ENCODE measurements around the gene DYNLT3.

The DYNLT3 gene

GRCh38 chrX:37840931-37841330, 6.4 kb downstream of the DYNLT3 start:
- DNase-seq = no peak
- no peak overlapping the region for H2BK120ac ChIP-seq (ENCODE audit: low read depth, low read length)
- no peaks in the 10 kb centered on the region for H3K79me2 ChIP-seq (ENCODE audit: control insufficient read depth, insufficient read depth, low read length)
- no peaks in the 10 kb centered on the region for H3K36me3 ChIP-seq (ENCODE audit: control insufficient read depth, insufficient read depth, low read length)
- no peak overlapping the region for H4K8ac ChIP-seq (ENCODE audit: low read depth, low read length)
- no peak overlapping the region for H3K23ac ChIP-seq (ENCODE audit: low read length)
- no peak overlapping the region for H4K5ac ChIP-seq (ENCODE audit: low read length)
- H3K27me3 ChIP-seq (ENCODE audit: insufficient read depth, low read length, poor library complexity) = no peaks in the 10 kb centered on the region
- no peak overlapping the region for H3K56ac ChIP-seq (ENCODE audit: low read length)
- no peak overlapping the region for H2BK15ac ChIP-seq (replicated peaks; ENCODE audit: low read depth)
- no peak overlapping the region for H3K18ac ChIP-seq (ENCODE audit: low read length)
- no peak overlapping the region for H2BK5ac ChIP-seq (ENCODE audit: low read length)
- no peaks in the 10 kb centered on the region for H3K79me1 ChIP-seq (ENCODE audit: low read length)
- no peak overlapping the region for H3K4me2 ChIP-seq (ENCODE audit: low read length)
- no peak overlapping the region for H3K4ac ChIP-seq (ENCODE audit: low read depth, low read length)
- no peak overlapping the region for H2AK5ac ChIP-seq (ENCODE audit: low read length)
- H3K27ac ChIP-seq (ENCODE audit: low read depth, low read length) = no peak overlapping the region
- H3K4me1 ChIP-seq (ENCODE audit: control insufficient read depth, low read depth, low read length) = no peaks in the 10 kb centered on the region
- H3K9ac ChIP-seq (ENCODE audit: low read length) = no peak overlapping the region
- WGBS (ENCODE audit: extremely low coverage, insufficient coverage, low lambda C conversion rate) = no CpG with 5 or more reads among the region's 3 CpGs
- H3K4me3 ChIP-seq (ENCODE audit: low read length) = no peak overlapping the region

DNA sequence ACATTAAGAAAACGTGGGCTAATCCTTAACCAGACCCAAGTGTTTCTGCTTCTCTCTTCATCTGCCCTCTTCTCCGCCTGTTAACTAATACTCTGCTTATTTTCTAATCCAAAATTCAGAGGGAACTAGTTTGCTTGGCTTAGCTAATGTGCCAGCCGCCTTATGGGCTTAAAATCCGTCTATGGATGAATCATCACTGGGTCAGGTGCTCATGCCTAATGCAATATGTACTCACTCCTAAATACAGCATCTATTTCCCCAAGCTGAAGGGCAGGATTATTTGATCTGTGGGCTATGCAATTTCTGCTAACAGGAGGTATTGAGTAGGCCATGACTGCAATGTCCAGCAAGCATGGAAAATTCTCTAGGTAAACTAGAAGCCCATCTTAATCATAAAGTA, 12.4 kb downstream of the DYNLT3 start:
- no peak overlapping the region for H2BK15ac ChIP-seq (replicated peaks; ENCODE audit: low read depth)
- no peaks in the 10 kb centered on the region for H3K79me2 ChIP-seq (ENCODE audit: control insufficient read depth, insufficient read depth, low read length)
- H3K18ac ChIP-seq (ENCODE audit: low read length) = no peak overlapping the region
- H3K4ac ChIP-seq (ENCODE audit: low read depth, low read length) = no peak overlapping the region
- H2BK5ac ChIP-seq (ENCODE audit: low read length) = no peak overlapping the region
- H3K4me2 ChIP-seq (ENCODE audit: low read length) = no peak overlapping the region
- no peak overlapping the region for H2AK5ac ChIP-seq (ENCODE audit: low read length)
- no peak overlapping the region for H3K27ac ChIP-seq (ENCODE audit: low read depth, low read length)
- no peak overlapping the region for H3K9ac ChIP-seq (ENCODE audit: low read length)
- H4K8ac ChIP-seq (ENCODE audit: low read depth, low read length) = no peak overlapping the region
- no peak overlapping the region for H3K4me3 ChIP-seq (ENCODE audit: low read length)
- H3K79me1 ChIP-seq (ENCODE audit: low read length) = no peaks in the 10 kb centered on the region
- no CpG with 5 or more reads among the region's 4 CpGs for WGBS (ENCODE audit: extremely low coverage, insufficient coverage, low lambda C conversion rate)
- no peak overlapping the region for H2BK120ac ChIP-seq (ENCODE audit: low read depth, low read length)
- no peak overlapping the region for H3K56ac ChIP-seq (ENCODE audit: low read length)
- H4K5ac ChIP-seq (ENCODE audit: low read length) = no peak overlapping the region
- no peak for DNase-seq
- H3K36me3 ChIP-seq (ENCODE audit: control insufficient read depth, insufficient read depth, low read length) = no peaks in the 10 kb centered on the region
- no peaks in the 10 kb centered on the region for H3K27me3 ChIP-seq (ENCODE audit: insufficient read depth, low read length, poor library complexity)
- no peak overlapping the region for H3K23ac ChIP-seq (ENCODE audit: low read length)
- H3K4me1 ChIP-seq (ENCODE audit: control insufficient read depth, low read depth, low read length) = no peaks in the 10 kb centered on the region

- Histone ChIP-seq H3K27ac (ENCODE audit: low read depth, low read length) (no peak overlapping the region), H3K23ac (ENCODE audit: low read length) (no peak overlapping the region), H4K5ac (ENCODE audit: low read length) (no peak overlapping the region), H2AK5ac (ENCODE audit: low read length) (no peak overlapping the region), H3K56ac (ENCODE audit: low read length) (no peak overlapping the region), H3K79me2 (ENCODE audit: control insufficient read depth, insufficient read depth, low read length) (no peaks in the 10 kb centered on the region), H2BK15ac (replicated peaks; ENCODE audit: low read depth) (no peak overlapping the region), H2BK120ac (ENCODE audit: low read depth, low read length) (no peak overlapping the region), H3K4me2 (ENCODE audit: low read length) (no peak overlapping the region), H3K4me1 (ENCODE audit: control insufficient read depth, low read depth, low read length) (no peaks in the 10 kb centered on the region), H3K4me3 (ENCODE audit: low read length) (no peak overlapping the region), H3K18ac (ENCODE audit: low read length) (no peak overlapping the region), H3K36me3 (ENCODE audit: control insufficient read depth, insufficient read depth, low read length) (no peaks in the 10 kb centered on the region), H2BK5ac (ENCODE audit: low read length) (no peak overlapping the region), H3K27me3 (ENCODE audit: insufficient read depth, low read length, poor library complexity) (no peaks in the 10 kb centered on the region), H4K8ac (ENCODE audit: low read depth, low read length) (no peak overlapping the region), H3K9ac (ENCODE audit: low read length) (no peak overlapping the region), H3K79me1 (ENCODE audit: low read length) (no peaks in the 10 kb centered on the region), H3K4ac (ENCODE audit: low read depth, low read length) (no peak overlapping the region)
- WGBS (ENCODE audit: extremely low coverage, insufficient coverage, low lambda C conversion rate) = no CpG with 5 or more reads among the region's 1 CpG
- no peak for DNase-seq
Observed at GRCh38 chrX:37830371-37830770, 17.0 kb downstream of the DYNLT3 start.

GRCh38 chrX:37829721-37830120, 17.6 kb downstream of the DYNLT3 start:
- Histone ChIP-seq H3K27ac (ENCODE audit: low read depth, low read length) (no peak overlapping the region), H2BK120ac (ENCODE audit: low read depth, low read length) (no peak overlapping the region), H3K9ac (ENCODE audit: low read length) (no peak overlapping the region), H2BK15ac (replicated peaks; ENCODE audit: low read depth) (no peak overlapping the region), H3K36me3 (ENCODE audit: control insufficient read depth, insufficient read depth, low read length) (no peaks in the 10 kb centered on the region), H3K27me3 (ENCODE audit: insufficient read depth, low read length, poor library complexity) (no peaks in the 10 kb centered on the region), H4K5ac (ENCODE audit: low read length) (no peak overlapping the region), H3K4ac (ENCODE audit: low read depth, low read length) (no peak overlapping the region), H3K79me1 (ENCODE audit: low read length) (no peaks in the 10 kb centered on the region), H3K18ac (ENCODE audit: low read length) (no peak overlapping the region), H3K4me1 (ENCODE audit: control insufficient read depth, low read depth, low read length) (no peaks in the 10 kb centered on the region), H4K8ac (ENCODE audit: low read depth, low read length) (no peak overlapping the region), H3K56ac (ENCODE audit: low read length) (no peak overlapping the region), H3K79me2 (ENCODE audit: control insufficient read depth, insufficient read depth, low read length) (no peaks in the 10 kb centered on the region), H3K23ac (ENCODE audit: low read length) (no peak overlapping the region), H3K4me2 (ENCODE audit: low read length) (no peak overlapping the region), H3K4me3 (ENCODE audit: low read length) (no peak overlapping the region), H2AK5ac (ENCODE audit: low read length) (no peak overlapping the region), H2BK5ac (ENCODE audit: low read length) (no peak overlapping the region)
- no peak for DNase-seq
- no CpG with 5 or more reads among the region's 1 CpG for whole genome bisulfite sequencing (ENCODE audit: extremely low coverage, insufficient coverage, low lambda C conversion rate)

DNA sequence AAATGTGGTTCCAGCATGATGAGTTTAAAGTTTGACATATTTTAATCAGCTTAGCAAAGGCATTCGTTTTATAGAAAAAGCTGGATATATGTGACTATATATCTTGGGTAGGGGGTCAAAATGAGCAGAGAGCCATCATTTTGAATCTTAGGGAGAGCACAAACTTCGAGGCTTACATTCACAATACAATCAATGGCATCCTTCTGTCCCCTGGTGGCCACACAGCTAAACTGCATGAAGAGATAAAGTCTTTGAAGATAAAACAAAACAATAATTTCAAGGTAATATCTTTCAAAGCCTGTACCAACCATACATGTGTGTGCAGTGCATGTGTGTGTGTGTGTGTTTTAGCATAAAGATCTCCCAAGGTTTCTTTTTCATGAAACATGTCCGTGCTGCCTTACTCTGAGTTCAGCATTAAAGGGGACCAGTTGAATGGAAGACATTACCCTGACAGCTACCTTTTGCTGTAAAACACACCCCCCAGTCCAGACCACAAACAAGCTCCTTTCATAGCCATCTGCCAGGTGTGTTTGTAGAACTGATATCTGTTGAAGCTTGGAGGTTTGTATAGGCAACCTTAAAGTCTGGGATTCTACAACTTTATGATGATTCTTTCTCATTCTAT, 22.0 kb downstream of the DYNLT3 start:
- Histone ChIP-seq H3K79me1 (ENCODE audit: low read length) (no peaks in the 10 kb centered on the region), H2BK15ac (replicated peaks; ENCODE audit: low read depth) (no peak overlapping the region), H3K79me2 (ENCODE audit: control insufficient read depth, insufficient read depth, low read length) (no peaks in the 10 kb centered on the region), H3K27ac (ENCODE audit: low read depth, low read length) (no peak overlapping the region), H3K23ac (ENCODE audit: low read length) (no peak overlapping the region), H4K5ac (ENCODE audit: low read length) (no peak overlapping the region), H3K4me1 (ENCODE audit: control insufficient read depth, low read depth, low read length) (no peaks in the 10 kb centered on the region), H4K8ac (ENCODE audit: low read depth, low read length) (no peak overlapping the region), H3K36me3 (ENCODE audit: control insufficient read depth, insufficient read depth, low read length) (no peaks in the 10 kb centered on the region), H3K27me3 (ENCODE audit: insufficient read depth, low read length, poor library complexity) (no peaks in the 10 kb centered on the region), H3K4ac (ENCODE audit: low read depth, low read length) (no peak overlapping the region), H2BK5ac (ENCODE audit: low read length) (no peak overlapping the region), H3K4me3 (ENCODE audit: low read length) (no peak overlapping the region), H3K18ac (ENCODE audit: low read length) (no peak overlapping the region), H2AK5ac (ENCODE audit: low read length) (no peak overlapping the region), H3K56ac (ENCODE audit: low read length) (no peak overlapping the region), H3K9ac (ENCODE audit: low read length) (no peak overlapping the region), H3K4me2 (ENCODE audit: low read length) (no peak overlapping the region), H2BK120ac (ENCODE audit: low read depth, low read length) (no peak overlapping the region)
- no CpG with 5 or more reads among the region's 3 CpGs for WGBS (ENCODE audit: extremely low coverage, insufficient coverage, low lambda C conversion rate)
- DNase-seq = peak; percentile 37
